ENCODE measurements around the gene FAM83G.
A peak's percentile ranks its signal among the peaks of the same experiment; 100 is the strongest.

- TF ChIP-seq CTCF (conservative IDR thresholded peaks at IDR 0.05 in 1 of 2, IDR thresholded peaks at IDR 0.05 in 1 of 2; ENCODE audit: low read depth in 1 of 2, low read length in 2 of 2) (peak; percentile 82 to 87), EZH2 (IDR thresholded peaks at IDR 0.05; ENCODE audit: low read length, missing control alignments) (no peak)
Measured at GRCh38 chr17:18960803-18961511, 43.6 kb downstream of the FAM83G start.

Data from fibroblast of lung (primary cell).